GM20431 (cell line): ENCODE results near the gene F2.
"Not testable (repeated sequence)": the region's sequence is repeated elsewhere in the genome, so short reads cannot be mapped to it uniquely, and the experiment has no call there.

Experiments
- in situ Hi-C: fragments of 300-500 bp; cut with MseI, MboI; formaldehyde crosslinking; loops from one replicate; pipeline ENCODE4 v1.15.0; 2020; ENCODE audit warnings: low sequenced_read_pairs; ENCODE audit not compliant: unreplicated experiment

The F2 gene

DNA sequence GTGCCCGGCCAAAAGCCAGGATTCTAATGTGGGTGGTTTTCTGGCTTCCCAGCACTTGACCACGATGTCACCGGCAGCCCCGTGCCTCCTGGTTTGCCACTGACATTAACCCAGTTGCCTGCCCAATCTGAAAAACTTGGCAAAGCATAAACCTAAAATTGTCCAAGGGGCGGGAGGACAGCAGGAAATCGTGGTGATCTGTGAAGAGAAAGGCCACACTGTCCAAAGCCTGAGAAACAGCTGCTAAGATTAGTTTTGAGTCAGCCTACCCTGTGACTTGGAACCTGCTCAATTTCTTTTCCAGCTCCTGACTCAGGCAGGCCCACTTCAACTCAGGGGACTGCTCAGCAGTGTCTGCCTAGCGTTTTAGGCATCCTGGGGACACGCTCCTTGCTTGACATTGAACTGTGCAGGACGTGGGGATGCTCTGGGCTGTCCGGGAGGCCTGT is 8.2 kb upstream of the F2 start:
- in situ Hi-C loops, result no loop called here

DNA sequence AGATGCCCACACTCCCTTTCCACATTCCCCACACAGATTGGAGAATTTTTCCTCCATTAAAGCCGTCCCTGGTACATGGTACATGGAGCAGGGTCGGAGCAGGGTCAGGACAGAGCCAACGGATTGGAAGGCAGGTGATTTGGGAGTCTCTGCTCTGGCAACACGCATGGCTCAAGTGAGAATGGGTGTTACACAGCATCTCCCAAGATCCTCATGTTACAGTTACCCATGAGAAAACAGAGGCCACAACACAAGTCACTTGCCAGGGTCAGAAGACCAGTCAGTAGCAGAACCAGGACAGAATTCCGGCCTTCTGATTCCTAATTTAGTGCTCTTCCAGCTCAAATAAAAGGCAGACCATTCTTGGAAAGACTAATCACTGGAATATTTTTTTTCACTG is 7.7 kb upstream of the F2 start:
- in situ Hi-C loops, result no loop called here

DNA sequence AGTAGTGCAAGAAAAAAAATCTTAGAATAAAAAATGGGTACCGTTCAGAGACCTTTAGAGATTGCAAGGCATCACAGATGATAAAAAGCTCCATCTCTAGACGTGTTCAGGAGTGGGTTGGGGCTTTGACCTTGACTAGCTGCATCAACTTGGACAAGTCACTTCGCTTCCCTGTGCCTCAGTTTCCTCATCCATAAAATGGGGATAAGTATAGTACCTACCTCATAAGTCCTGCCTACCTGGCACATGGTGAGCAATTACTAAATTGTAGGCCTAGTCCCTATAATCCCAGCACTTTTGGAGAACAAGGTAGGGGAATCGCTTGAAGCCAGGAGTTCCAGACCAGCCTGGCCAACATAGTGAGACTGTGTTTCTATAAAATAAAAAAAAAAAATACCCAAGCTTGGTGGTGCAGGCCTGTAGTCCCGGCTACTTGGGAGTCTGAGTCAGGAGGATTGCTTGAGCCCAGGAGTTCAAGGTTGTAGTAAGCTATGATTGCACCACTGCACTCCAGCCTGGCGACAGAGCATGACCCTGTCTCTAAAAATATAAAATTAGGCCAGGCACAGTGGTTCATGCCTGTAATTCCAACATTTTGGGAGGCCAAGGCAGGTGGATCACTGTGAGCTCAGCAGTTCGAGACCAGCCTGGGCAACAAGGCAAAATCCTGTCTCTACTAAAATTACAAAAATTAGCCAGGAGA is 6.0 kb upstream of the F2 start:
- in situ Hi-C loops, result no loop called here

DNA sequence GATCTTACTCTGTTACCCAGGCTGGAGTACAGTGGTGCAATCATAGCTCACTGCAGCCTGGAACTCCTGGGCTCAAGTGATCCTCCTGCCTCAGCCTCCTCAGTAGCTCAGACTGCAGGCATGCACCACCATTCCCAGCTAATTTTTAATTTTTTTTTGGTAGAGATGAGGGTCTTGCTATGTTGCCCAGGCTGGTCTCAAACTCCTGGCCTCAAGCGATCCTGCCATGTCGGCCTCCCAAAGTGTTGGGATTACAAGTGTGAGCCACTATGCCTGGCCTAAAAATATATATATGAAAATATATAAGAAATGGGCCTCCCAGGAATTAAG is 1.2 kb upstream of the F2 start:
- in situ Hi-C loops, result not testable (repeated sequence)

DNA sequence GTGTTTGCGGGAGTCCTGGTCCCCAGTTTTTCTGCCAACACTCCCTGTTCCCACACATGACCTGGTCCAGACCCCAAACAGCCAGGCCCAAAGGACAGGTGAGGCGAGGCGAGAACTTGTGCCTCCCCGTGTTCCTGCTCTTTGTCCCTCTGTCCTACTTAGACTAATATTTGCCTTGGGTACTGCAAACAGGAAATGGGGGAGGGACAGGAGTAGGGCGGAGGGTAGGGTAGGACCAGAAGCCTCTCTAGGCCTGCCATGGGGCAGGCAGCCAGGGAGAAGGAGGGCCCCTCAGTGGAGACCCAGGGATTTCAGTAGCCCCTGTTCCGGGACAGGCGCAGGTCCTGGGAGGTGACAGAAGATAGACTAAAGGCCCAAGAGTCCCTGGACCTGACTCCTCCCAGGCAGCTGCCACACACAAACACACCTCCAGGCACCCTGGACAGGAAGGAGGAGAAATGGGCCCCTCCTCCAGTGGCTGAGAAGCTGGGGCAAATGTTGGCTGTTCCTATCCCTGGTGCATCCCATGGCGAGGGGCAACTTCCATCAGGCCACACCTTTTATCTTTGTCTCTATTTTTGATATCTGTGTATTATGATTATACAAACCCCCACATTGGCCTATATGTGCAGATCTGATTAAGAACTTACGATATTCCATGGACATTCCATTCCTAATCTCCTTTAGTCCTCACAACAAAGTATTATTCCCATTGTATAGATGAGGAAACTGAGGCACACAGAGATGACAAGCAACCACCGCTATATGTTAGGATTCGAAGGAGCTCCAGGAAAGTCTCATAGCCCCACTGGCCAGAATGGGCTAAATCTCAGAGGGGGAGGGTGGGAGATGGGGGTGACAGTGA is 626 bp upstream of the F2 start:
- in situ Hi-C loops, result no loop called here

DNA sequence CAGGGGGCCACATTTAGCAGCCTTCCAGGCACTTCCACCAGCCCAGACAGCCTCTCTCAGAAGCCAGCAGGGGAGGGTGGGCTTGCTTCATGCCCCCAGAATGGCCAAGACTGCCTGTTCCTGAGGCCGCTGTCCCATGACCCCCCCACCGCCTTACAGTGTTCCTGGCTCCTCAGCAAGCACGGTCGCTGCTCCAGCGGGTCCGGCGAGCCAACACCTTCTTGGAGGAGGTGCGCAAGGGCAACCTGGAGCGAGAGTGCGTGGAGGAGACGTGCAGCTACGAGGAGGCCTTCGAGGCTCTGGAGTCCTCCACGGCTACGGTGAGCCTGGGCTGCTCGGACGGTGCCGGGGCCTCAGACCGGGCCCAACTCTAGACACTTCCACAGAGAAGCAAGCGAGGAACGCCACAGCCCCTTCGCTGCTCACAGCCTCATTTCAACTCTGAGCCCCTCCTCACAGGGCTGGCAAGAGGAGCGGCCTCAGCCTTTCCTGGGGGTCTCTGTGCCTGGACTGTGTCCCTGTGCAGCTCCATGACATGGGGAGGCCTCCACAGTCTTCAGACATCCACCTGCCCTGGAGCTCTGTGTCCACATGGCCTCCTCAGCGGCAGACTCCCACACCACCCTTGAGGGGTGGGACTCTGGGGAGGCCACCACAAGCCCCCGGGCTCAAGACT is 668 bp downstream of the F2 start:
- in situ Hi-C loops, result no loop called here

DNA sequence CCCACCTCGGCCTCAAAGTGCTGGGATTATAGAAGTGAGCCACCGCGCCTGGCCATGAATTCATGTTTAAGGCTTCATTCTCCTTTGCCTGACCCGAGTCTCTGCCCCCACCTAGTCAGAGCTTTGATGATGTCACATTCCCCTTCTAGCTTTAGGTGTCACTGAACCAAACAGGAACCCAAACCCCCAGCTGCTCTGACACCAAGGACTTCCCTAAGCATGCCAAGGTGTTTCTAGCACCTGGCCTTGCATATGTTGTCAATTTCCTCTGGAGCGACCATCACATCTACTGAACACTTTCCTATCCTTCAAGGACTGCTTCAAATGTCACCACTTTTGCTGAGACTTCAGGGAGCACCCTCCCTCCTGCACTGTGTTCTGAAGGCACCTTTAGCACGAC is 2.3 kb downstream of the F2 start:
- in situ Hi-C loops, result no loop called here

DNA sequence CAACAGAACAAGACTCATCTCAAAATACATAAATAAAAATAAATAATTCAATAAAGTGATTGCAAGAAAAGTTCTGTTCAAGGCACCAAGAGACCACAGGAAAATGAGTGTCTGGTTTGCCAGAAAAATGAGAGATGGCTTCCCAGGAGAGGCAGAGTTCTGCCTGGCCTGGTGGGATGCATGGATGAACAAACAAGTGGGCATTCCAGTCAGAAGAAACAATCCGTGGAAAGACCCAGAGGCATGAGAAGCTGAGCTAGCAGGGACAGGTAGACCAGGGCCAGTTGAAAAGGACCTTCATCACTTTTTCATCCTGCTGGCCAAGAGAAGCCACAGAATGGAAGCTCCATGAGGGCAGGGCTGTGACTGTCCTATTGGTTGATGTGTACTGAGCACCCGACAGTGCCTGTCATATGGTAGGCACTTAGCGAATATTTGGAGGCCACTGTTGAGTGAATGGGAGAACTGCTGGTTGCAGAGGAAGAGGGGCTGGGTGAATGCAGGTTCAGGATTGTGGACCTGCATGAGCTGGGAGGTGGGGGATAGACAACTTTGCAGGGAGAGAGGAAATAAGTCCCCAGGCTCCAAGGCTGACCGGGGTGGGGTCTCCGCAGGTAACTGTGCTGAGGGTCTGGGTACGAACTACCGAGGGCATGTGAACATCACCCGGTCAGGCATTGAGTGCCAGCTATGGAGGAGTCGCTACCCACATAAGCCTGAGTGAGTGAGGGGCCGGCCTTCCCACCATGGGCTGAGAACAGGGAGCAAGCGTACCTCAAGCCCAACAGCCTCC is 3.7 kb downstream of the F2 start:
- in situ Hi-C loops, result no loop called here

DNA sequence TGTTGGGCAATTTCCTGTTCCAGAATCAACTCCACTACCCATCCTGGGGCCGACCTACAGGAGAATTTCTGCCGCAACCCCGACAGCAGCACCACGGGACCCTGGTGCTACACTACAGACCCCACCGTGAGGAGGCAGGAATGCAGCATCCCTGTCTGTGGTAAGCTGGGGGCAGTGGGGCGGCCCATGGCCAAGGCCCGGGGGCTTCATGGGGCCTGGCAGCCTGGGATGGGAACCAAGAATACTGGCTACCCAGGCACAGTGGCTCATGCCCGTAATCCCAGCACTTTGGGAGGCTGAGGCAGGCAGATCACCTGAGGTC is 4.3 kb downstream of the F2 start:
- in situ Hi-C loops, result no loop called here

DNA sequence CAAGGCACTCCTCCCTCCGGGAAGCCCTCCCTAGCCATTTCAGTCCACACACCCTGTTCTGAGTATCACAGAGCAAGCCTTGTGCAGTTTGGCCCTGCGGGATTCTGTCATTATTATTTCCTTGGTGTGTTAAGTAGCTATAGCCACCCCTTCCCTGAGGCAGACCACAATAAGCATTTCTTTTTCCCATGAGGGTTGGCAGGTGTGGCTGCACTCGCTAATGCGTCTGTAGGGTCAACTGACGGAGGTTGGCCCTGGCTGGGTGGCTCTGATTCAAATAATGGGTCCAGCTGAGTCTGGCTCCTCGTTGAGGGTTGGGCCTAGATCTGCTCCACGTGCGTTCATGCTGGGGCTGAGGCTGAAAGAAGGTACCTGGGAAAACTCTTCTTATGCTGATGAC is 5.1 kb downstream of the F2 start:
- in situ Hi-C loops, result no loop called here

DNA sequence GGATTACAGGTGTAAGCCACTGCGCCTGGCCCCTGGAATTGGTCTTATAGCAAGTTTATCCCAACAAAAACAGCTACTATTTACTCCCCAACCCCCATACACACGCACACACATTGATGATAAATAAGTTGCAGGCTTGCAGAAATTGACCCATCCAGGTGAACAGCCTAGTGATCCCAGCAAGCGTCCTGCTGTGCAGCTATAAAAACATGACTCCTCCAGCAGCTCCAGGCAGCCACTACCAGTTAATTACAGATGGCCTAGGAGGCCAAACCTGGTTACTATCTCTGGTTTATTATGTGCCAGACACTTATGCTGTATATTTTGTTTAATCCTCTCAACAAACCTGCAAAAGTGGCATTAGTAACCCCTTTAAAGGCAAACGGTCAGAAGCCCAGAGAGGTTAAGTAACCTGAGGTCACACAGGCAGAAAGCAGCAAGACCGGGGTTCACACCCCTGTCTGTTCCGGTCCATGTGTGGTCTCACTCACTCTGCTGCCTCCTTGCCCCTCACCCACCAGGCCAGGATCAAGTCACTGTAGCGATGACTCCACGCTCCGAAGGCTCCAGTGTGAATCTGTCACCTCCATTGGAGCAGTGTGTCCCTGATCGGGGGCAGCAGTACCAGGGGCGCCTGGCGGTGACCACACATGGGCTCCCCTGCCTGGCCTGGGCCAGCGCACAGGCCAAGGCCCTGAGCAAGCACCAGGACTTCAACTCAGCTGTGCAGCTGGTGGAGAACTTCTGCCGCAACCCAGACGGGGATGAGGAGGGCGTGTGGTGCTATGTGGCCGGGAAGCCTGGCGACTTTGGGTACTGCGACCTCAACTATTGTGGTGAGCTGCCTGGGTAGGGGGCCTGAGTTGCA is 6.6 kb downstream of the F2 start:
- in situ Hi-C loops, result no loop called here

DNA sequence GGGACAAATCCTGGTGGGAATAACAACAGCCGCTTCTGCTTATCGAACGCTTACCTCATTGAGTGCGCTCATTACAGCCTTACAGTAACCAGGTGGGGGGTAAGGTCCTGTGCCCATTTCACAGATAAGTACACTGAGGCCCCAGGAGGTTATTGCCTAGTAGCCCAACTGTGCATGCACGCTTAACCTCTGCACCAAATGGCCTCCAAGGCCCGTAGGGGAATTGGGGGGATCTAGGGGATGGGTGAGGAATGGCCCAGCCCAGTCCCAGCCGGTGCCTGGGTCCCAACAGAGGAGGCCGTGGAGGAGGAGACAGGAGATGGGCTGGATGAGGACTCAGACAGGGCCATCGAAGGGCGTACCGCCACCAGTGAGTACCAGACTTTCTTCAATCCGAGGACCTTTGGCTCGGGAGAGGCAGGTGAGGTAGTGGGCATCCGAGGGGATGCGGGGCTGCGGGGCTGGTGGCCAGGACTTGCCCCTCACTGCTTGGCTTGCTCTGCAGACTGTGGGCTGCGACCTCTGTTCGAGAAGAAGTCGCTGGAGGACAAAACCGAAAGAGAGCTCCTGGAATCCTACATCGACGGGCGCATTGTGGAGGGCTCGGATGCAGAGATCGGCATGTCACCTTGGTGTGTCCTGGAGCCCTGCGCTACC is 7.3 kb downstream of the F2 start:
- in situ Hi-C loops, result no loop called here

DNA sequence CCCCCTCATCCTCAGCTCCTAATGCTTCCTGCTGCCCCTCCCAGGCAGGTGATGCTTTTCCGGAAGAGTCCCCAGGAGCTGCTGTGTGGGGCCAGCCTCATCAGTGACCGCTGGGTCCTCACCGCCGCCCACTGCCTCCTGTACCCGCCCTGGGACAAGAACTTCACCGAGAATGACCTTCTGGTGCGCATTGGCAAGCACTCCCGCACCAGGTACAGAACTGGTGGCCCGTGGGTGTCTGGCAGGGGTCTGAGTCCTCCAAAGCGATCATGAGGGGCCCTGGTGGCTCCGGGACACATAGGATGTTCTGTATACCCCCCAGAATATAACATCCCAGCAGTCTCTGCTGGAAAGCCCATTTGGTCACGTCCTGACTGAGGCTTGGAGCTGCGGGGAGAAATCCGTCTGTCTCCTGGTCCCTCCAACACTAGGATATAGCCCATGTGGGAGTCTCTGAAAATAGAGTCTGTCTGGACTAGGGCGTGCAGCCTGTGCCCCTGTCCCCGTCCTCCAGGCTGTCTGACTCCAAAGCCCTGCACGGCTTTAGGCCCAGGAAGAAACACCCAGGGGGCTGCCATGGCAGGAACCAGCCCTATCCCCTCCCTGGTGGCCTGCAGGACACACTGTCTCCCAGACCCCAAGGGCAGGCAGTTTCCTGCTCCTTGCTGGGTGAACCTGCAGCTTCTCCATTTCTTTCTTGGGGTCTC is 9.1 kb downstream of the F2 start:
- in situ Hi-C loops, result no loop called here

DNA sequence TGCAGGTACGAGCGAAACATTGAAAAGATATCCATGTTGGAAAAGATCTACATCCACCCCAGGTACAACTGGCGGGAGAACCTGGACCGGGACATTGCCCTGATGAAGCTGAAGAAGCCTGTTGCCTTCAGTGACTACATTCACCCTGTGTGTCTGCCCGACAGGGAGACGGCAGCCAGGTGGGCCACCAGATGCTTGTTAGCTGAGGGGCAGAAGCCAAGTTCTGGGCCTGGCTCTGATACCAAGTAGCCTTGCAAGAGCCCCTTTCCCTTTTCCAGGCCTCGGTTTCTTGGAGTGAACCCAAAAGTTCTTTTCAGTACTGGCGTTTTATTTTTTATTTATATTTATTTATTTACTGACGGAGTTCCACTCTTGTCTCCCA is 9.6 kb downstream of the F2 start:
- in situ Hi-C loops, result no loop called here

DNA sequence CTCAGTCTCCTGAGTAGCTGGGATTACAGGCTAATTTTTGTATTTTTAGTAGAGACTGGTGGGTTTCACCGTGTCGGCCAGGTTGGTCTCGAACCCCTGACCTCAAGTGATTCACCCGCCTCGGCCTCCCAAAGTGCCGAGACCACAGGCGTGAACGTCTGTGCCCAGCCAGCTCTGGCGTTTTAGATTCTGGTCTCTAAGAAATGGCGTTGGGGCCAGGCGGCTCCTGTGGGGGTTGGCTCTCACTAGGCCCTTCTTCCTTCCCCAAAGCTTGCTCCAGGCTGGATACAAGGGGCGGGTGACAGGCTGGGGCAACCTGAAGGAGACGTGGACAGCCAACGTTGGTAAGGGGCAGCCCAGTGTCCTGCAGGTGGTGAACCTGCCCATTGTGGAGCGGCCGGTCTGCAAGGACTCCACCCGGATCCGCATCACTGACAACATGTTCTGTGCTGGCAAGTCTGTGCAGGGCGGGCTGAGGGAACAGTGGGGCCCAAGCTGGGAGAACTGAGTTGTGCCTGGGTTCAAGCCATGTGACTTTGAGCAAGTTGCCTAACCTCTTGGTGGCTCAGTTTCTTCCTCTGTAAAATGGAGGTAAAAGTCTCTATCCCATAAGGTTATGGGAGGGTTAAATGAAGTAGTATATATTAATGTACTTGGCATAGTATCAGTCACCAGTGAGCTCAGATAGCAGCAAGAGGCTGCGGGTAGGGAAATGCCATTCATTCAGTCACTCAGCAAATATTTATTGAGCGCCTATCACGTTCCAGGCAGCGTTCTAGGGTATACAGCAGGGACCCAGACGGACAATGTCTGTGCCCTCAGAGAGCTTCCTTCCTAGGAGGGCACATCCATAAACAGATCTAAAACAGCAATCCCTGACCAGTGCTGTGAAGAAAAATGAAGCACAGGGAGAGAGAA is 10.4 kb downstream of the F2 start:
- in situ Hi-C loops, result no loop called here

DNA sequence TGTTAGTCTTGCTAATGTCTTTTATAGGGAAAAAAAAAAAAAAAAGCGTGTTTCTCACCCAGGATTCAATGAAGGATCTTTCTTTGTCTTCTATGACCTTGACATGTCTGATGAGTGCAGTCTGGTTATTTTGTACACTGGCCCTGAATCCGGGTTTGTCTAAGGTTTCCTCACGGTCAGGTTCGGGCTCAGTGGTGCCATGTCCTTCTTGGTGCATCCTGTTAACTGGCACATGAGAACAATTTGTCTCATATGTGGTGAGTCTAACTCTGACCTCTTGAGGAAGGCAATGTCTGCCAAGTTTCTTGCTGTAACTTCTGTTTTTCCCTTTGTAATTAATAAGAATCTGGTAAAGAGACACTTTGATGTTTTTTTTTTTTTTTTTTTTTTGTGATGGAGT is 12.5 kb downstream of the F2 start:
- in situ Hi-C loops, result no loop called here

DNA sequence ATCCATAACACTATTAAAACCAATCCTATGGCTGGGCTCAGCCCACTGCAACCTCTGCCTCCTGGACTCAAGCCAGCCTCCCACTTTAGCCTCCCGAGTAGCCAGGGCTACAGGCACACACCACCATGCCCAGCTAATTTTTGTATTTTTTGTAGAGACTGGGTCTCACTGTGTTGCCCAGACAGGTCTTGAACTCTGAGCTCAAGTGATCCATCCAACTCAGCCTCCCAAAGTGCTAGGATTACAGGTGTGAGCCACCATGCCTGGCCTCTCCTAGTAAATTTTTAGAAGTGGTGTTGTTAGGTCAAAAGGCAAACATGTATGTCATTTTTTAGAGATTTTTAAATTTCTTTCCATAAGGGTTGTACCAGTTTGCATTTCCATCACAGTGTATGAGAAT is 14.2 kb downstream of the F2 start:
- in situ Hi-C loops, result no loop called here

DNA sequence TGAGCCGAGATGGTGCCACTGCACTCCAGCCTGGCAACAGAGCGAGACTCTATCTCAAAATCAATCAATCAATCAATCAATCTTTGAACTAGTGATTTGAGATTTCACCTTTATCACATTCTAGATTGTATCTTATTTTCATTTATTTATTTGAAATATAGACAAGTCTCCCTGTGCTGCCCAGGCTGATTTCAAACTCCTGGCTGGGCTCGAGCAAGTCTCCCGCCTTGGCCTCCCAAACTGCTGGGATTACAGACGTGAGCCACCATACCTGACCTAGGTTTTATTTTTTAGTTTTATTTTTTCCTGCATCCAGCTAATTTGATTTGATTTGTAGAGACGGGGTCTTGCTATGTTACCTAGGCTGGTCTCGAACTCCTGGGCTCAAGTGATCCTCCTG is 17.1 kb downstream of the F2 start:
- in situ Hi-C loops, result no loop called here
